Sciatic nerve (tissue), 2 donors: Measurements from ENCODE around the gene CST2. TPM values are rescaled to one million over a fixed set of nuclear protein-coding genes. Genes with fewer than 3 reads are reported as not detected.
"Not testable (repeated sequence)": the region's sequence is repeated elsewhere in the genome, so short reads cannot be mapped to it uniquely, and the experiment has no call there.

Experiments used
- ATAC-seq: fragments of 200-7000 bp; cut with Tn5 transposase; one replicate; pipeline ENCODE4 v1.9.1; 2020; ENCODE audit warnings: mild to moderate bottlenecking, moderate library complexity
- DNase-seq: peaks from one replicate; pipeline ENCODE4 v3.0.0-alpha.2; 2020; ENCODE audit warnings: low spot score
- intact Hi-C: fragments of 100-400 bp; cut with DNase I; formaldehyde crosslinking; loops from one replicate; pipeline ENCODE4 v1.14.2; 2022
- total RNA-seq: library from RNA; stranded (reverse); fragmentation: NEBNext Ultra II Directional; extraction: Animal tissue kit (Norgen Biotek cat#: 25700); gene quantifications from one replicate; pipeline ENCODE4 v1.2.1, GENCODE V29; 2021
- donor health status: DM: no; HTN: no; CAD: no.
- donor health status: DM: no; HTN: no; CAD: no.

Gene CST2
- total RNA-seq, 1 donor from 2014 or later, result not detected

- intact Hi-C loops, result no loop called here
- DNase-seq (no peak), ATAC-seq (no peak)
Measured at GRCh38 chr20:23820493-23820892, 6.0 kb downstream of the CST2 start.

- intact Hi-C loops, DNase-seq, ATAC-seq: not testable (repeated sequence)
Measured at GRCh38 chr20:23811559-23811958, 15.0 kb downstream of the CST2 start.

DNA sequence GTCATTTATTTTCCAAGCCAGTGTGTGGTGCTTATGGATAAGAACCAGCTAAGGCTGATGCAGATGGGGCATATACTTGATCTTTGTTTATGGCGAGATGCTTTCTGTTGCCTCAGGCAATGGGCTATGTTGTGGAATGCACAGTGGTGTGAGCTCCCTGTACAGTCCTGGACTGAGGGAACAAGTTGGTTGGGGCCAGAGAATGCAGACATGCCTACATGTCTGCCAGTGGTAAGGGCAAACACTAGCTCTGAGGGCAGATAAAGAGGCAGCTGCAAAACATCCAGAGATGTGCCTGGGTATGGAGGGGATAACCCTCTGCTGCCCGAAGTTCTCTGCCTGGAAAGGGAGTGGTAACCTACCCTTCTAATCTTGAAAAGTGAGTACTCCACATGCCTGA, 16.2 kb downstream of the CST2 start:
- intact Hi-C loops, ATAC-seq, DNase-seq: not testable (repeated sequence)

DNA sequence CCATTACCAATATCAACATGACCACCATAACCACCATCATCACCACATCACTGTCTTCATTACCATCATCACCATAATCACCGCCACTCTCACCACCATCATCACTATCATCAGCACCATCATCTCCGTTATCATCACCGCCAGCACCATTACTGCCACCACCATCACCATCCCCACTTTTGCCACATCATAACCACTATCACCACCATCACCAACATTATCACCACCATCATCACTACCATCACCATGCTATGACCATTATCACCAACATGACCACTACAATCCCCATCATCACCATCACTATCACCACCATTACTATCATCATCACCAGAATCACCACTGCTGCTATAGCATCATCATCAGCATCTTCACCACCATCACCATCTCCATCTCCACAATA, 25.7 kb downstream of the CST2 start:
- intact Hi-C loops, result no loop called here
- ATAC-seq (no peak), DNase-seq (no peak)

GRCh38 chr20:23799216-23799847, 27.2 kb downstream of the CST2 start:
- intact Hi-C loops, result not testable (repeated sequence)
- ATAC-seq (peak; percentile 77), DNase-seq (peak; percentile 66)

DNA sequence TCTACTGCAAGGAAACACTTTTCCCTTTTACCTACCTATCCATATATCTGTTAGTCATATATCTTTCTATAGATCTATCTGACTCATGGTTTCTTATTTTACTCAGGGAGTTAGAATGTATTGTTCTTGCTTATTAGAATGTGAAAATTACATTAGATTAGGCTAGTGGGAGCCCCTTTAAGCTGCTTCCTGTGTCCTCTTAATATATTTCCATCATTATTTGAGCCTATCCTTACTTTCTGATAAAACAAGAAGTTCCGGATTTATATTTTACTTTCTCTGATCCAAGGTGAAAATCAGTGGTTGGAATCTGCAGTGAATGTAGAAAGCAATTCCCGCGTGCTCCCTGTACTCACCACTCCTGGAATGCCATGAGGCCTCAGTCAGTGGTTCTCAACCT, 31.0 kb downstream of the CST2 start:
- intact Hi-C loops, result no loop called here
- ATAC-seq (no peak), DNase-seq (no peak)

- intact Hi-C loops, result no loop called here
- no peak for ATAC-seq
- no peak for DNase-seq
Measured at GRCh38 chr20:23794841-23795240, 31.7 kb downstream of the CST2 start.

GRCh38 chr20:23794065-23794464, 32.5 kb downstream of the CST2 start:
- no peak for ATAC-seq
- intact Hi-C loops, result no loop called here
- DNase-seq, result no peak

GRCh38 chr20:23783447-23783846, 43.1 kb downstream of the CST2 start:
- intact Hi-C loops, result no loop called here
- no peak for ATAC-seq
- no peak for DNase-seq

GRCh38 chr20:23782366-23782983, 44.1 kb downstream of the CST2 start:
- ATAC-seq, result peak; percentile 73
- DNase-seq, result no peak
- intact Hi-C loops, result no loop called here

DNA sequence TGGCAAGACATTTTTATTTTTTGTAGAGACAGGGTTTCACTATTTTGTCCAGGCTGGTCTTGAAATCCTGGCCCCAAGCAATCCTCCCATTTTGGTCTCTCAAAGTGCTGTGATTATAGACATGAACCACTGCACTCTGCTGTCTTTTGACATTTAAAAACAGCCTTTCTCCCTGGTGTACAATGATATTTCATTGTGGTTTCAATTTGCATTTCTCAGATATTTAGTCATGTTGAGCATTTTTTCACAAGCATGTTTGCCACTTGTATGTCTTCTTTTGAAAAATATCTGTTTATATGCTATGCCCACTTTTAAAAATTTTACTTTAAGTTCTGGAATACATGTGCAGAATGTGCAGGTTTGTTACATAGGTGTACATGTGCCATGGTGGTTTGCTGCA, 47.9 kb downstream of the CST2 start:
- ATAC-seq, intact Hi-C loops, DNase-seq: not testable (repeated sequence)

GRCh38 chr20:23777380-23777779, 49.1 kb downstream of the CST2 start:
- intact Hi-C loops, result not testable (repeated sequence)

DNA sequence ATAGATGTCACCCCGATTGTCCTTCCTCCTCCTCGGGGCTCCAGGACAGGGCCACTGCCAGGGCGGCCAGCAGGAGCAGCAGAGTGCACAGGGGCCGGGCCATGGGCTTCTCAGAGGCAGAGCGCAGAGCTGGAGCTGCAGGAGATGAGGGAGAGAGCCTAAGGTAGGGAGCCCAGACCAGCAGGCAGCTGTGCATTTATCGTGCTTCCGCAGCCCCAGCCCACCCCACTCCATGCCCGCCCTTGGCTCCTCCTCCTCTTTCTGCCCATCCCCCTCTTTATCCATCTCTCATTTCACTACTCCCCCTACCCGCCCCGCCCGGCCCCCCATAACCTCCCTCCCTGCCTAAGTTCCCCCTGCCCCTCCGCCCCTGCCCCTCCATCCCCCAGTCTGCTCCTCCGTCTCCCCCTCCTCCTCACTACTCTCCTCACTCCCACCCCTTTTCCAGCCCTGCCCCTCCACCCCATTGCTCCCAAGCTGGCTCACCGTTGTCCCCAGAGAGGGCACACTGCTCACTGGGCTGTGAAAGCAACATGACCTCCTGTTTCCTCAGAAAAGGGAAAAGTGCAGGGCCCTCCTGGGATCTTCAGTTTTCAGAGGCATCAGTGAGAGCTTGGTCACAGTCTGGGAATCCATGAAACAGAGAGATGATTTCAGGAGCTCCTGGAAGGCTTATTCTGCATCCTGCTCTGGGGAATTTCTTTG, 50.3 kb downstream of the CST2 start:
- DNase-seq (no peak), ATAC-seq (no peak)
- intact Hi-C loops, result no loop called here

More at GRCh38 chr20:23777380-23777779, 49.1 kb downstream of the CST2 start:
- ATAC-seq, DNase-seq: not testable (repeated sequence)

- no peak for DNase-seq
- intact Hi-C loops, result no loop called here
- no peak for ATAC-seq
Measured at GRCh38 chr20:23774081-23774480, 52.4 kb downstream of the CST2 start.

Other genes with a start within 250 kb of the CST2 start
- gene CST9, start 220.8 kb downstream of the CST2 start, total RNA-seq, result not detected
- 731 TPM for gene CST3, start 188.8 kb downstream of the CST2 start, total RNA-seq
- gene CST4, start 137.7 kb downstream of the CST2 start, total RNA-seq, result not detected
- gene CST1, start 75.8 kb downstream of the CST2 start, total RNA-seq, result 2.5 TPM
- not detected for gene CST5, start 53.0 kb upstream of the CST2 start, total RNA-seq
- not detected for gene GGTLC1, start 162.1 kb upstream of the CST2 start, total RNA-seq